Measurements from ENCODE around the gene RAB43.

DNA sequence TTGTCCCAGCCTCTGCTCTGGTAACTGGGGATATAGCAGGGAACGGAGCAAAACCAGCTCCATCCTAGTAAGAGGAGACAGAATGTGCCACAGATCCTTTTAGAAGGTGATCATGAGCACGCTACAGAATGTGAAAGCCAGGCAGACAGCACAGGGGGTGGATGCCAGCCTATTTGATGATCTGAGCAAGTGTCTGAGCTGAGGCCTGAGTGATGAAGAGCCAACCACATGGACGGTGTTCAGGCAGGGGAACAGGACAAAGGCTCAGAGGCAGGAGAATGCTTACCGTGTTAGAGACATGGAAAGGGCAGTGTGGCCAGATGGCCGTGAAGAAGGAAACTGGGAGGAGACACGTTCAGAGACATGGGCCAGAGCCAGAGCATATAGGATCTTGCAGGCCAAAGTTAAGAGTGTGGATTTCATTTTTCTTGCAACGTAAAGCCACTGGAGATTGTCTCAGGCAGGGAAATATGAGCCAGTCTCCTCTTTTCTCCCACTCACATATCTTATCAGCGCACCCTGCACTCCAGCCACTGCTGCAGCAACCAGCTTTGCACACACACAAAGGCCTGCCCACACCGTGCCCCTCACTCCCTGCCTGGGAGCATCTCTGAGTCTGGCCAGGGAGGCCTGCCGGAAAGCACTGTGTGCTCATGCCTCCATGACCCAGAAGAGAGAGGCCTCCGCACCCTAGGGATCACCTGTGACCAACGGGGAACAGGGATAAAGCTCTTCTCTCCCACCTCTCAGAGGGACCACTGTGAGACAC is 20.1 kb downstream of the RAB43 start:
- no peak for TF ChIP-seq CTCF (conservative IDR thresholded peaks at IDR 0.05; ENCODE audit: low read depth, low read length)
- TF ChIP-seq EZH2 (IDR thresholded peaks at IDR 0.05; ENCODE audit: low read length, unreplicated experiment), result no peak

Measured in PC-3 (cell line).